C4-2B (cell line): ENCODE measurements around the gene H1-8.
"Not testable (repeated sequence)": the region's sequence is repeated elsewhere in the genome, so short reads cannot be mapped to it uniquely, and the experiment has no call there.

Source experiments
- H3K27ac ChIP-seq: fragments of 450-650 bp; 2 replicates; pipeline ENCODE4 v1.5.1; 2017
- CTCF ChIP-seq: fragments of 450-650 bp; conservative IDR thresholded peaks from 2 replicates; pipeline ENCODE4 v1.5.1; 2017; ENCODE audit warnings: mild to moderate bottlenecking
- ZFX ChIP-seq: fragments of 450-650 bp; IDR thresholded peaks from 2 replicates; pipeline ENCODE4 v1.6.1; 2017

H1-8 gene

GRCh38 chr3:129536804-129537203 lies 6.2 kb upstream of the H1-8 start:
- no peak overlapping the region for H3K27ac ChIP-seq
- TF ChIP-seq CTCF (no peak), ZFX (no peak)

GRCh38 chr3:129539206-129539605 lies 3.8 kb upstream of the H1-8 start:
- H3K27ac ChIP-seq = no peak overlapping the region

GRCh38 chr3:129540776-129541516 lies 2.0 kb upstream of the H1-8 start:
- no peak for TF ChIP-seq CTCF
- no peak for TF ChIP-seq ZFX
- no peak overlapping the region for H3K27ac ChIP-seq

More at GRCh38 chr3:129539206-129539605, 3.8 kb upstream of the H1-8 start:
- no peak for TF ChIP-seq CTCF
- no peak for TF ChIP-seq ZFX

GRCh38 chr3:129542747-129543146 lies 228 bp upstream of the H1-8 start:
- no peak overlapping the region for H3K27ac ChIP-seq
- TF ChIP-seq CTCF (no peak), ZFX (no peak)

GRCh38 chr3:129543999-129544398 lies 1.0 kb downstream of the H1-8 start:
- no peak for TF ChIP-seq CTCF
- H3K27ac ChIP-seq = no peak overlapping the region

- H3K27ac ChIP-seq = not testable (repeated sequence)
Measured at GRCh38 chr3:129545951-129546350, 3.0 kb downstream of the H1-8 start.

GRCh38 chr3:129547241-129547640 lies 4.3 kb downstream of the H1-8 start:
- no peak for TF ChIP-seq ZFX

GRCh38 chr3:129548104-129548965 lies 5.4 kb downstream of the H1-8 start:
- TF ChIP-seq CTCF = no peak
- no peak for TF ChIP-seq ZFX
- H3K27ac ChIP-seq = no peak overlapping the region

More at GRCh38 chr3:129547241-129547640, 4.3 kb downstream of the H1-8 start:
- no peak overlapping the region for H3K27ac ChIP-seq
